Ammon's horn (tissue), 1 donor: ENCODE data around the gene LANCL1.

Experiments
- DNase-seq: peaks from one replicate; pipeline ENCODE4 v3.0.0-alpha.2; 2016; ENCODE audit warnings: low spot score

Gene LANCL1

GRCh38 chr2:210389856-210390255 lies 86.7 kb downstream of the LANCL1 start:
- no peak for DNase-seq

GRCh38 chr2:210388148-210388547 lies 88.4 kb downstream of the LANCL1 start:
- DNase-seq, result no peak

- no peak for DNase-seq
Measured at GRCh38 chr2:210387074-210387473, 89.5 kb downstream of the LANCL1 start.
